ENCODE data around the gene SCP2.
"Not testable (repeated sequence)": the region's sequence is repeated elsewhere in the genome, so short reads cannot be mapped to it uniquely, and the experiment has no call there.

SCP2 gene

GRCh38 chr1:52917156-52917555 is 9.9 kb upstream of the SCP2 start:
- DNase-seq, result no peak

- no peak for DNase-seq
Measured at GRCh38 chr1:52917581-52917980, 9.5 kb upstream of the SCP2 start.

- no peak for DNase-seq
Measured at GRCh38 chr1:52918201-52918600, 8.9 kb upstream of the SCP2 start.

GRCh38 chr1:52919051-52919722 is 7.9 kb upstream of the SCP2 start:
- no peak for DNase-seq

- DNase-seq, result no peak
Measured at GRCh38 chr1:52919723-52920483, 7.2 kb upstream of the SCP2 start.

- DNase-seq, result no peak
Measured at GRCh38 chr1:52920791-52921291, 6.2 kb upstream of the SCP2 start.

- no peak for DNase-seq
Measured at GRCh38 chr1:52925571-52926005, 1.5 kb upstream of the SCP2 start.

GRCh38 chr1:52926864-52927211 is 238 bp upstream of the SCP2 start:
- DNase-seq, result no peak

GRCh38 chr1:52928015-52928404 is 934 bp downstream of the SCP2 start:
- DNase-seq, result no peak

- DNase-seq, result no peak
Measured at GRCh38 chr1:52929019-52929418, 1.9 kb downstream of the SCP2 start.

- no peak for DNase-seq
Measured at GRCh38 chr1:52937433-52938182, 10.5 kb downstream of the SCP2 start.

GRCh38 chr1:52938183-52938451 is 11.0 kb downstream of the SCP2 start:
- no peak for DNase-seq

GRCh38 chr1:52943876-52944416 is 16.9 kb downstream of the SCP2 start:
- DNase-seq, result no peak

GRCh38 chr1:52944566-52944965 is 17.5 kb downstream of the SCP2 start:
- no peak for DNase-seq

GRCh38 chr1:52947490-52947889 is 20.4 kb downstream of the SCP2 start:
- DNase-seq, result no peak

- not testable (repeated sequence) for DNase-seq
Measured at GRCh38 chr1:52949602-52950001, 22.5 kb downstream of the SCP2 start.

GRCh38 chr1:52952112-52952511 is 25.0 kb downstream of the SCP2 start:
- no peak for DNase-seq

GRCh38 chr1:52955129-52955970 is 28.3 kb downstream of the SCP2 start:
- DNase-seq, result no peak

- no peak for DNase-seq
Measured at GRCh38 chr1:52963101-52963500, 36.0 kb downstream of the SCP2 start.

- DNase-seq, result no peak
Measured at GRCh38 chr1:52967666-52968065, 40.6 kb downstream of the SCP2 start.

- DNase-seq, result not testable (repeated sequence)
Measured at GRCh38 chr1:52969234-52969633, 42.2 kb downstream of the SCP2 start.

- DNase-seq, result no peak
Measured at GRCh38 chr1:52970149-52970548, 43.1 kb downstream of the SCP2 start.

- DNase-seq, result no peak
Measured at GRCh38 chr1:52973841-52974240, 46.8 kb downstream of the SCP2 start.

Data from activated naive CD4-positive, alpha-beta T cell (primary cell).